Esophagus (tissue), 2 donors: ENCODE data around the gene TSPAN18. TPM values are rescaled to one million over a fixed set of nuclear protein-coding genes. Genes with fewer than 3 reads are reported as not detected.

Experiments used
- H3K27ac ChIP-seq, 2 donors: one replicate each; pipeline ENCODE4 v1.5.1; 2013; ENCODE audit warnings: low read depth in 2 of 2, mild to moderate bottlenecking in 2 of 2, inconsistent platforms in 1 of 2, low read length in 1 of 2, moderate library complexity in 1 of 2
- H3K27me3 ChIP-seq, 2 donors: one replicate each; pipeline ENCODE4 v1.6.1; 2013; ENCODE audit warnings: low read length in 2 of 2, control low read depth in 1 of 2, mild to moderate bottlenecking in 1 of 2; ENCODE audit not compliant: insufficient read depth in 2 of 2, control insufficient read depth in 1 of 2
- H3K36me3 ChIP-seq, 2 donors: one replicate each; pipeline ENCODE4 v1.6.1; 2013; ENCODE audit warnings: low read length in 1 of 2; ENCODE audit not compliant: control insufficient read depth in 2 of 2, insufficient read depth in 2 of 2
- H3K4me1 ChIP-seq, 2 donors: one replicate each; pipeline ENCODE4 v1.6.1; 2013; ENCODE audit warnings: low read length in 1 of 2; ENCODE audit not compliant: control insufficient read depth in 2 of 2, insufficient read depth in 2 of 2
- H3K4me3 ChIP-seq, 2 donors: one replicate each; pipeline ENCODE4 v1.5.1; 2013; ENCODE audit warnings: low read length in 2 of 2, mild to moderate bottlenecking in 2 of 2, low read depth in 1 of 2, moderate library complexity in 1 of 2
- H3K9me3 ChIP-seq, 2 donors: one replicate each; pipeline ENCODE4 v1.6.1; 2013; ENCODE audit warnings: mild to moderate bottlenecking in 2 of 2, low read depth in 1 of 2, low read length in 1 of 2, moderate library complexity in 1 of 2; ENCODE audit not compliant: control insufficient read depth in 2 of 2, insufficient read depth in 1 of 2
- WGBS, 2 donors: extraction: QIAGEN DNeasy Blood & Tissue Kit; methylation state at CpG; one replicate each; pipeline ENCODE4 v1.1.7; 2013; 5-methylcytosine and 5-hydroxymethylcytosine counted together
- polyA plus RNA-seq, 2 donors: library from polyadenylated mRNA; stranded (reverse); fragments of 200-250 nt; gene quantifications; one replicate each; pipeline ENCODE4 v1.2.3, GENCODE V29; 2013
- donor health status: healthy with polysubstance abuse.
- donor health status: Bipolar disorder and iron deficiency.

Gene TSPAN18
- polyA plus RNA-seq, 2 donors: 2.2 to 3.1 TPM

DNA sequence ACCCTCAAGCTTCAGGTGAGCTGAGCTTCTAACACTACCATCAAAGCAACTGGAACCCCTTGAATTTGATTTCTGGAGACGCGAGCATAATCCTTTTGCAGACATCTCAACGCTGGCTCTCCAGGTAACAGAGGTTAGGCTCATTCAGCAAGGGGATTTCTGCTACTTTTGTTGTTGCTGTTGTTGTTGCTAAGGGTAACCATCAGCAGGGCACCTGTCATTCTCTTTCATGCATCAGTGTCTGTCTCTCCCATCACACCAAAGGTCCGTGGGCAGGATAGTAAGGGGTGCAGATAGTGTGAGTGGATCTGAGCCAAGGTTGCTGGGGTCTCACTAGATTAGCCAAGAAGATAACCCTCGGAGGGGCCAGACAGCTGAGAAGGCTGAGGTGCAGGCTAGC lies 133.6 kb downstream of the TSPAN18 start:
- no peaks in the 10 kb centered on the region for H3K27me3 ChIP-seq
- peak overlapping the region; percentile 6 to 40 for H3K27ac ChIP-seq
- H3K4me3 ChIP-seq: no peak overlapping the region
- no peaks in the 10 kb centered on the region for H3K9me3 ChIP-seq
- H3K36me3 ChIP-seq: no peaks in the 10 kb centered on the region
- WGBS, 2 donors: 80 to 88% methylated on average over 5 of the region's 5 CpGs
- H3K4me1 ChIP-seq: peaks cover 3% of the 10 kb centered on the region in 2 donors

DNA sequence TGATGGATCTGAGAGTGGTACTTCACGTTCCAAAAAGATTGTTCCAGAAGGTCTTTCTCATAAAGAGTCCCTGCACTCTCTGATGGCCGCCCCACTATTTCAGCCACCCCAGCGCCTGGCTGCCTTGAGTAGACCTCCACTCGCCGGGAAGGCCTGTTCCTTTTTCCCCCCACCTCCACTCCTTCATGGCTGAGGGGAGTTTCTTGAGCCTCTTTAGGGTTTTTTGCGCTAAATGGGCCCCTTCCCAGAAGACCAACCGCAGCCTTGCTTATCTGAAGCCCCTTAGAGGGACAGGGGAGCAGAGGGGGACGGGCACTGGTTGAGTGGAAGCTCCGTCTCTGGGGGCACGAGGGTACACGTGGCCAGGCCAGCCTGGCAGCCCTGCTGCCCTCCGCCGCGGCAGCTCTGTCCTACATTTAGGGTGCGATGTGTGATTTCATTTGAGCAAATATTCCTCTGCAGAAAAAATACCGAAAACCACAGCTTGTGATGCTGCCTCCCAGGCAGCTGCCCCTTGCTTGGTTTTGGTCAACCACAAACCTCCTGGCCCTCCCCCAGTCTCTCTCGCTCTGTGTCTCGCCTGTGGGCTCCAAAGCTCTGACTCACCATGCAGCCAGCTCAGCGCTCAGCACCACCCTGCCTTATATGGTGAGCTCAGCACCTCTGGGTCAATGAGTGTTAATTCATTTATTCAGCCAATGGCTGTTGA lies 135.2 kb downstream of the TSPAN18 start:
- Histone ChIP-seq H3K4me3 (no peak overlapping the region), H3K9me3 (no peaks in the 10 kb centered on the region), H3K27me3 (no peaks in the 10 kb centered on the region), H3K36me3 (no peaks in the 10 kb centered on the region), H3K27ac (peak overlapping the region; percentile 66 to 74), H3K4me1 (peaks cover 3% of the 10 kb centered on the region in 2 donors)
- WGBS, 2 donors: 44 to 60% methylated on average over 19 of the region's 19 CpGs

DNA sequence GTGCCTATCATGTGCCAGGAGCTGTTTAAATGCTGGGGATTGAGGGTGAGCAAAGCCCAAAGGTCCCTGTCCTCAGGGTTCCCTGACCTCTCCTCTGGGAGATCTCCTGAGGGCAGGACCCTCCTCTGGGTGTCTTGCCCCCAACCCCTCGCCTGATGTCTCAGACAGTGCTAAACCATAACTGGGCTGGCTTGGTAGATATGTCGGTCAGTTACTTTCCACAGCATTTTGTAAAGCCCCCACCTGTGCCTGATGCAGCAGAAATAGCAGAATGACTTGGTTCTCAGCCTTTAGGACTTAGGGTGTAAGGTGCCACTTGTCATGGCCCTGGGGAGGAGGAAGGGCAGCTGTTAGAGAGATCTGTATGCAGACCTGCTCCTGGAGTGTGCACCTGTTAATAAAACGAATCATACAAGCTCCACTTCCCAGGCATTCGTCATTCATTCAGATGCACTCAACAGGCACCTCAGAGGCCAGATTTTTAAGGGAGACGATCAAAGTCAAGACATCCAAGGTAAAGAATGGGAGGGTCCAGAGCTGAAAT lies 135.9 kb downstream of the TSPAN18 start:
- H3K4me3 ChIP-seq: no peak overlapping the region

DNA sequence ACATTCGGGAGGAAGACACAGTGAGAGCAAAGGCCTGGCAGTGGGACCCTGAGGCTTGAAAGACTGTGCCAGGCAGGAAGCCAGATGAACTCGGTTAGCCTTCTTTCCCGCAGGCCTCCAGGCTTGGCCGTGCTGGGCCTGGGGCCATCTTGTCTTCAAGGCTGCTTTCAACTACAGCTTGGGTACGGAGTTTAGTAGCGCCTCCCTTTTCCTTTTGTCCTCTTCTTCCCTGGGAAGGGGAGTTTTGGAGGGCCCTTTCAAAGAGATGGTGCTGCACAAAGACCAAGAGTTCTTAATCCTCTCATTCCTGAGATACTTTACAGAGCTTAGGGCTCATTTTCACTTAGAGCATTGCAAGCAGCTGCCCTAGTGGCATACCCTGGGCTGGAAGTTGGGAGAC lies 136.5 kb downstream of the TSPAN18 start:
- no peaks in the 10 kb centered on the region for H3K9me3 ChIP-seq
- H3K27me3 ChIP-seq: no peaks in the 10 kb centered on the region
- peaks cover 3% of the 10 kb centered on the region in 2 donors for H3K4me1 ChIP-seq
- H3K27ac ChIP-seq: peak overlapping the region; percentile 61 to 72
- H3K4me3 ChIP-seq: no peak overlapping the region
- WGBS, 2 donors: 79 to 82% methylated on average over 5 to 6 of the region's 6 CpGs
- no peaks in the 10 kb centered on the region for H3K36me3 ChIP-seq

More for the DNA sequence above, 135.9 kb downstream of the TSPAN18 start:
- H3K36me3 ChIP-seq: no peaks in the 10 kb centered on the region
- no peaks in the 10 kb centered on the region for H3K27me3 ChIP-seq
- peak overlapping the region; percentile 61 to 72 for H3K27ac ChIP-seq
- H3K4me1 ChIP-seq: peaks cover 3% of the 10 kb centered on the region in 2 donors
- WGBS, 2 donors: 78 to 79% methylated on average over 5 of the region's 5 CpGs
- H3K9me3 ChIP-seq: no peaks in the 10 kb centered on the region

DNA sequence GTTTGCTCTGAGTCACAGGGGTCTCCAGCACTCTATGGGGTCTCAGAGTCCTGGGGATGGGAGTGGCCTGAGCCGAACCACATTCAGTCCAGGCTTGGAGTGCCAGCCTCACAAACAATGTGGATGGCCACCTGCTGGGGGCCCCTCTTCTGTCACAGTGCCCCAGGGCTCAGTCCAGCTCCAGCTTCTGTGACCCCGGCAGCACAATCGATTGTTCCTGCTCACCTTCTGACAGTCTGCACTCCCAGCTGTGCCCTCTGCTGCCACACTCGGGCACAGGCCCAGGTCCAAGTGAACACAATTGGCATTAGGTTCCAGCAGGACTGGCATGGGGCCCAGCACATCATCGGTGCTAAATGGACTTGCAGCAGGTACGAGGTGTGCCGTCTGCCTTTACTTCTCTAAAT lies 139.1 kb downstream of the TSPAN18 start:
- Histone ChIP-seq H3K4me1 (peaks cover 3% of the 10 kb centered on the region in 2 donors), H3K27ac (no peak overlapping the region), H3K9me3 (no peaks in the 10 kb centered on the region), H3K4me3 (no peak overlapping the region), H3K27me3 (no peaks in the 10 kb centered on the region), H3K36me3 (no peaks in the 10 kb centered on the region)
- 33 to 46% methylated on average over 7 of the region's 7 CpGs for WGBS, 2 donors

DNA sequence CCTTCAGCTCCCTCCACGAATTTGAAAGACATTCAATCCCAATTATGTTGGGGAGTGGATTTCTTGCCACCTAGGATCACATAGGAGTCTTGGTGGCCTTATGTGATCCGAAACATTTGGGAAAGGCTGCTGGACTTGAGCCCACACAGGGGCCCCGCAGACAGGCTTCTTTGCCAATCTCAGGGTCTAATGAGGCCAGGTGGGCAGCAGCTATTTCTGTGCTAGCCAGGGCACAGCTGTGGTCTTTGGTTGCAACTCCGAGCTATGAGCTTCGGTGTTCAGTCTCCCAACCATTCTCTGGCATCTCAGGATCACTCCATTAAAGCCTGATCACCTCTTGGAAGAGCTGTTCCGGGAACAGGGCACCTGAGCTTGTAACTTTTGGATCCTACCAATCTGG lies 139.5 kb downstream of the TSPAN18 start:
- Histone ChIP-seq H3K9me3 (no peaks in the 10 kb centered on the region), H3K4me1 (peaks cover 3% of the 10 kb centered on the region in 2 donors), H3K4me3 (no peak overlapping the region), H3K27ac (no peak overlapping the region), H3K36me3 (no peaks in the 10 kb centered on the region), H3K27me3 (no peaks in the 10 kb centered on the region)
- 71% methylated on average over 6 of the region's 6 CpGs for WGBS, 2 donors

DNA sequence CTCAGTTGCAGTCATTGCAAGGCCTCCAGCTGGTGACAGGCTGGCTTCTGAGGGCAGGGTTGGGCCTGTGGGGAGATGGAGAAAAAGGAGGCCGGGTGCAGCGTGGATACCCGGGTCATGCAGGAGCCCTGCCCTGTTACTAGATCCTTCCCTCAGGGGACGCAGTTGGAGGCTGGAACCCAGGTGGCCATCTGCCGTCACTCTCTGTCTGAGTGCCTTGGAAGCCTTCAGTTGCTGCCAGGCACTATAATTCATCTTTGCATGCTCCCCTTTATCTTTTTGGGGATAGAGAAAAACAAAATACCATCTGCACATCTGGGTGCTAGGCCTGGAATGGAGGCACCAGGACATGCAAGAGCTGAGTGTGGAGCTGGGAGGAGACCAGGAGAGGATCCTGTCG lies 141.3 kb downstream of the TSPAN18 start:
- Histone ChIP-seq H3K4me1 (no peaks in the 10 kb centered on the region), H3K36me3 (no peaks in the 10 kb centered on the region), H3K4me3 (no peak overlapping the region), H3K27me3 (no peaks in the 10 kb centered on the region), H3K9me3 (no peaks in the 10 kb centered on the region), H3K27ac (no peak overlapping the region)
- 93 to 95% methylated on average over 6 of the region's 6 CpGs for WGBS, 2 donors

DNA sequence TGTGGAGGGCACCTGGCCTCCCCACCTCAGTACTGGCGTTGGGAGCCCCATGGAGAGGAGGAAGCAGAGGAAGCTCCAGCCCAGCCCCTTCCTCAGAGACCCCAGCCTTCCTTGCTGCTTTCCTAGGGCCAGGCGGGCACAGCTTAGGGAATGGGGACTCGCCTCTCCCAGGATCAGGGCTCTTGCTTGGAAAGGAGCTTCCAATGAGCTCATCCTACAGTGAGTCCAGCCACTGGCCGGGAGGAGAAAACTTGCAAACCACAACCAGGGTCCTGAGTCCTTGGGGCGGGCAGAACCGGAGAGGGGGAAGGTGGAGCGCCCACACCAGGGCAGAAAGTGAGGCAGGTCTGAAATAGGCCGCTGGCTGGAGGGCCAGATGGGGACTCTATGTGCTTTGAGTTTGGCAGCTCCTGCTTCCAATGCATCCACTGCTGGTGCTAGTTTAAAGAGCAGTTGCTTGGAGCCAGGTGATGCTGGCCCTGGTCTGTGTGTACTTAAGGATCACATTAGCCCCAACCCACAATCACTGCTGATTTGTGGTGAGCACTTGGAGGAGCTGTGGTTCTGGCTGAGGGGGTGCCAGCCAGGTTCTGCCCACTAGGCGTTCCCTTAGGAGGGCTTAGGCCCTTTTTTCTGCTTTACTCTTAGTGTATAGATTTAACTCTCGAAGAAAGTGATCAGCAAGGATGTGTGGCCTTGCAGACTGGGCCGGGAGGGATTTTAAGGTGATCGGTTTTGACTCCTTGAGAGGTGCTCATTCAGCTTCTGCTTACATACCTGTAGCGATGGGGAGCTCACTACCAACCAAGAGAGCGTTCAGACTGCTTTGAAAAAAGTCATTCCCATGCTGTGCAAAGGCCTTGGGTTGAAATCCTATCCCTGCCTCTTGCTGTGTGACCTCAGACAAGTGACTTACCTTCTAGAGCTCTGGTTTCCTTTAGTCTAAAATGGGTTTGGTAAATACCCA lies 142.0 kb downstream of the TSPAN18 start:
- Histone ChIP-seq H3K27me3 (no peaks in the 10 kb centered on the region), H3K36me3 (no peaks in the 10 kb centered on the region), H3K27ac (no peak overlapping the region), H3K4me3 (no peak overlapping the region), H3K9me3 (no peaks in the 10 kb centered on the region), H3K4me1 (no peaks in the 10 kb centered on the region)
- WGBS, 2 donors: 85 to 87% methylated on average over 14 of the region's 14 CpGs

DNA sequence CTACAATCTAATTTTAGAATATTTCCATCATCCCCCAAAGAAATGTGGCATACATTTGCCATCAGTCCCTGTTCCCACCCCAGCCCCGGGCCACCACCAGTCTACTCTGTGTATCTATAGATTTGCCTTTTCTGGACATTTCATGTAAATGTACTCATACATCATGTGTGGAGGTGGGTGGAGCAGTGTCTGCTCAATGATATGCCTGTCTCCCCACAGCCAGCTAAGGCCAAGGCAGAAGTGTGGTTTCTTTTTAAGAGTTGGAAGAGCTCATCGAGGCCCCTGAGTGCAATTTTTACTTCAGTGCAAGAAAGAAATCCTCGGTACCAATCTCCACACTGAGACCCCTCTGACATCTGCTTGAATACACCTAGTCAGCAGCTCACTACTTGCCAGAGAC lies 143.4 kb downstream of the TSPAN18 start:
- no peaks in the 10 kb centered on the region for H3K36me3 ChIP-seq
- H3K4me3 ChIP-seq: no peak overlapping the region
- H3K27ac ChIP-seq: no peak overlapping the region
- WGBS, 2 donors: 60 to 69% methylated on average over 3 of the region's 3 CpGs
- H3K27me3 ChIP-seq: no peaks in the 10 kb centered on the region
- no peaks in the 10 kb centered on the region for H3K4me1 ChIP-seq
- no peaks in the 10 kb centered on the region for H3K9me3 ChIP-seq
